HG02981 (cell line): ENCODE data around the gene FAM120A.

ENCODE experiments used
- ATAC-seq: cut with Tn5 transposase; IDR thresholded peaks from one replicate; pipeline ENCODE4 v1.9.1; 2021; ENCODE audit warnings: mild to moderate bottlenecking, moderate library complexity; ENCODE audit not compliant: unreplicated experiment

The FAM120A gene

DNA sequence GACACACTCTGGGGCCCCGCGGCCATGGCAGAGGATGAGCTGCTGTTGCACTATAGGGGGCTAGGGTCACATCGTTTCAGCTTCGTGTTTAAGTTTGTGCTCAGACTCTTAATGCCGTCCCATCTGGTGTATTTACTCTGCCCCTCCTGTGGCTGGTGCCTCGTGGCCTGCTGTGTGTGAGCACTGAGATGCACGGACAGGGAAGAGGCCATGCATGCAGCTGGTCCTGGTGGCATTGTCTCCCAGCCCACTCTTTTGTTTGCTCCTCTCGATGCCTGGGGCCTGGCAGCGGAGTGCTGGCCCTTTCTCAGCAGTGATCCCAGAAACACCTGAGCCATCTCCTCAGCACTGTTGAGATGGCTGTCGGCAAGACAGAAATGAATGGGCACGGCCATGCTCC, 94.9 kb downstream of the FAM120A start:
- ATAC-seq = no peak

DNA sequence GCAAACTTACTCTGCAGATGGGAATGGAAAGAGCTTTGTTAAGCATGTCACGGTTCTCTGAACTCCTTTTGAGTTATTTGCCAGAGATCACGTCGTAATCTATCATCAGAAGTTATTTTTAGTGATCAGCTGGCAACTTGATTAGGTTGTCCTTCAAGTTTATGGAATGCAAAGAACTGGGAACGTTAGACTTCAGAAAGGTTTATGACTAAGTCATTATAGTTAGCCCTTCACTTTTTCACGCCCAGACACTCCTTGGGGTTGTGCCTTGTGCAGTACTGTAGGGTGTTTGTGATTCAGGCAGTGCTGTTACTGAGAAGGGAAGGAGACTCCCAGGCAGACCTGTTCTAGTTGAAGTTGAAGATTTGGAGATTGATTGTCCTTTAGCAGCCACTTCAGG, 98.1 kb downstream of the FAM120A start:
- no peak for ATAC-seq

DNA sequence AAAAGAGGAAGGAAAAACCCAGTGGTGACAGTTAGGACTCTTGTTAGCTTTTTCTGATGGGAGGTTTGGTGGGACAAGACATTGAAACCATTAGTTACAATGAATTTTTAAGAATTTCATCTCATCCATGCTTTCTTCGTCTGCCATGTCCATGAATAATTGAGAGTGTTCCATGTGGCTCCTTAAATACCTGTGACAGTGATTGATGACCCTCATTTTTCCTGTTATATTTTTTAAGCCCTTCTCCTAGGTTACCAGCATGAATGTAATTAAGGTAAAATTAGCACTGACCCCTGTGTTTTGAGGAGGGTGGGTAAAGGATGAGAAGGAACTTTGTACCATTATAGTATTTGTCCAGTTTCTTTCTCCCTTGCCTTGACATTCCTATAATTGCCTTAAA, 101.4 kb downstream of the FAM120A start:
- ATAC-seq = no peak

DNA sequence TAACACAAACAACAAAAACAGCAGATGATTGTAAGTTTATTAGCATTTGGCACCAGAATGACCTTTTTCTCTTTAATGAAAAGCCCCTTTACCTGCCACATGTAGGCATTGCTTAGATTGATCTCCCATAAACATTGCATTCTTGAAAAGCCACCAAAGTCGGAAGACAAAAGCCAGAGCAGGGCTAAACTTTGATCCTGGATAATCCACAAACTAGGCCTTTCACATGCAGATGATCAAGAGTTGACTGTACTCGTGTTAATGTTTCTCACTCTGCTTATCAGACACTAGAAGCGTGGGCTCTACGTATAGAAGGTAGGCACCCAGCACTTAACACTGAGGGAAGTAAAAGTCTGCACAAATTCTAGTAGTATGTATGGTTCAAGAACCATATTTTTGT, 103.9 kb downstream of the FAM120A start:
- no peak for ATAC-seq

DNA sequence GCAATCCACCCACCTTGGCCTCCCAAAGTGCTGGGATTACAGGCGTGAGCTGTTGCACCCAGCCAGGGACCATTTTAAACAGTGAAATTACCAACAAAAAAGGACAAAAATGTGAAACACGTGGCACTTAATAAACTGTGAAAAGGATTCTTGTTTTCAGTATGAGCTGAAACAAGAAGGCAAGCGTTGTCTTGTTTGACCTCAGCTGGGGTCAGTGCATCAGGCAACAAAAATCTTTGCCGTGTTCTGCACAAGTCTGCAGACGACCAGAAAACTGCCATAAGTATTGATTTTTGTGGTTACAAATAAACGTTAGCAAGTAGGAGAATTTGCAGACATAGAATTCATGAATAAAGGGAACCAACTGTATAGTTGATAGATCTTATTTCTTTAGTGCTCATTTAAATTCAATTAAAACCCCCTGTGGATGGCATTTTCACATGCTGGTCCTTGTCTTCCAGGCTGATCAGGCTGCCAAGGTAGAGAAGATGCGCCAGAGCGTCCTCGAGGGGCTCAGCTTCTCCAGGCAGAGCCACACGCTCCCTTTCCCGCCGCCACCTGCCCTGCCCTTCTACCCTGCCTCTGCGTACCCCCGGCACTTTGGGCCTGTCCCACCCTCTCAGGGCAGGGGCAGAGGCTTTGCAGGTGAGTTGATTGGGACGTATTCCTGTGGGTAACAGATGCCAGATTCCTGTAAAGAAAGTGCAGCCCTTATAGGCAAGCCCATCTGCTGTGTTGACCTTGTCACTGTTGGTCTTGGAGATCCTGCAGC, 106.1 kb downstream of the FAM120A start:
- ATAC-seq = no peak

DNA sequence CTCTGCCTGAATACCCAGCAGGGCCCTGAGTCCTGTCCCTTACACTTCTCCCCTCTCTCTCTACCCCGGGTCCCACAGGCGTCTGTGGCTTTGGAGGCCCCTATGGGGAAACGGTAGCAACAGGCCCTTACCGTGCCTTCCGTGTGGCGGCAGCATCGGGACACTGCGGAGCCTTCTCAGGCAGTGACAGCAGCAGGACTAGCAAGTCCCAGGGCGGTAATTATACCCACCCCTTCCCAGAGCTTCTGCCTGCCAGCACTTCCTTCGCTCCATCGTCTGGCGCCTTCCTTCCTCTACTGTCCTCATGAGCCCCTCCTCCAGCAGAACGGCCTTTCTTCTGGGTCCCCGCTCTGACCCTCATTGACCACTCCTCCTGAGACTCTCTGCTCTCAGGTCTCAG, 107.0 kb downstream of the FAM120A start:
- no peak for ATAC-seq

DNA sequence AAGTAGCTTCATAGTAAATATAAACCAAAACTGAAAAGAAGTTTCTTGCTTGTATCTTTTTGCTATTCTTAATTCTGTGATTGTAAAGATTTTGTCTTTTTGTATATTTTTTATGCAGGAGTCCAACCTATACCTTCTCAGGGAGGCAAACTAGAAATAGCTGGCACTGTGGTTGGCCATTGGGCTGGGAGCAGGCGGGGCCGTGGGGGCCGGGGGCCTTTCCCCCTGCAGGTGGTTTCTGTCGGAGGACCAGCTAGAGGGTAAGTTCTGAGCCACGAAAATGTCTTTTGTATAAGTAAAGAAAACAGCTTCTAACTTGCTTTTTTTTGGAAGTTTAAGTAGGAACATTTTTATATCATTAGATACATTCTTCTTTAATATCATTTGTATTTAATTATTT, 109.5 kb downstream of the FAM120A start:
- no peak for ATAC-seq

DNA sequence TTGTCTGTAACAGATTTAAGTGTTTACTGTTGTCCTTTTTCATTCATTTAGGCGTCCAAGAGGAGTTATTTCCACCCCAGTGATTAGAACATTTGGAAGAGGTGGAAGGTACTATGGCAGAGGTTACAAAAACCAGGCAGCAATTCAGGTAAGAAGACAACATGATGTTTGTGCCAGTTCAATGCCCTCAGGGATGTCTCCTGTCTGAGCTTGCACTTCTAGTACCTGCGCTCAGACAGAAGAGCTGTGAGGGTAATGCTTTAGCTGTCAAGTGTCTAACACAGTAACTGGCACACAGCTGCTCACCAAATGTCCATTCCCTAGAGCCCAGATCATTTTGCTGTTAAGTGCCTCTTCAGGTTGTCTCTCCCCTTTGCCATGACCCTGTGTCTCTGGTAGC, 110.7 kb downstream of the FAM120A start:
- no peak for ATAC-seq

DNA sequence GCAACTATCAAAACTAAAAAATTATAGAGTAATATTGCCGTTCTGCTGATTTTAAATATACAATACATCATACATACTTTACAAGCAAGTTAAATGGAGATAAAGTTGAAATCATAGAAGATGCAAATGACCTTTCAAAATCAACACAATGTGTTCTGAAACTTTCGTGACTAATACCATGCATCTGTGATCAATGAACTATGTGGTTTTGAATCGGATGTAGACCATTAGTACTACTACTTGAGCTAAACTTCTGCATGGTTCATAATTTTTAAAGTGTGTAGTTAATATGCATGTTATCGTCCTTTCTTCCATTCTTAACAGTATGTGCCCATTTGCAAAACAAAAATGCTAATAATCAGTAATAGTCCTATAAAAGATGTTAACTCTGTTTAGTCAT, 113.6 kb downstream of the FAM120A start:
- no peak for ATAC-seq

DNA sequence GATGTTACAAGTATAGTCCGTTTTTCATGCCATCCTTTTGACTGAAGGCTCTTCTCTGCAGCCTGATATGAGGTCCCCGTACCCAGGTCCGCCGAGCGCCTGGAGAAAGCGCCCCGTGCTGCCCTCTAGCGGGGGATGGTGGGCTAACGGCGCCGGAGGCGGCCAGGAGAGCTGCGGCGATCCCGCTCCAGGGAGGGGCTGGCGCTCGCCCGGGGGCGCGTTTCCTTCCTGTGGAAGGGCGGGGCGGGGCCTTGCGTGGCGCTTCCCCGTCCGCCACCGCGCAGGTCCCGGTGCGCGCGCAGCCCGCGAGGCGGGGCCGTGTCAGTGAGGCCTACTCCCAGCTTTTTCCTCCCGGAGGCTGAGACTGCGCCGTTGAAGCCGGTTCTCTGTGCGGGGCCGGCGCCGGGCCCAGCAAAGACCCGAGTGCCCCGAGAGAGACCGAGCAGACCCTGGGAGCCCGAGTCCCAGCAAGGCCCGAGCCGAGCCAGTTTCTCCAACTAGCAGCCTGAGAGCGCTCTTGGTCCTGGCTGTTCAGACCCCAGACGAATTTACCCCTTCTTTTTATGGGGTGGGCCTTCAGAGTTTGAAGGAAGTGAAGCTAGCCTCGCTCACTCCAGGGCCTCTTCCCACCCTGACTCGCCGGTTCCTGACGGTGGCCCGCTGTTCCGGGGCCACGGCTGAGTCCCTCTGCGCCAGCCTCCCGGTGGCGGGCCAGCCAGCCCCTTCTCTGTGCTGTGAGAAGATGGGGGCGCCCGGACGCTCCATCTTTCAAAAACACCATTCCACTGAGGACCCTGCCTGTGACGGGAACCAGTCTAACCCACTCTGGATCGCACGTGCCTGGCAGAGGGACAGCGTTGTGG, 115.2 kb downstream of the FAM120A start:
- peak; percentile 89 for ATAC-seq

DNA sequence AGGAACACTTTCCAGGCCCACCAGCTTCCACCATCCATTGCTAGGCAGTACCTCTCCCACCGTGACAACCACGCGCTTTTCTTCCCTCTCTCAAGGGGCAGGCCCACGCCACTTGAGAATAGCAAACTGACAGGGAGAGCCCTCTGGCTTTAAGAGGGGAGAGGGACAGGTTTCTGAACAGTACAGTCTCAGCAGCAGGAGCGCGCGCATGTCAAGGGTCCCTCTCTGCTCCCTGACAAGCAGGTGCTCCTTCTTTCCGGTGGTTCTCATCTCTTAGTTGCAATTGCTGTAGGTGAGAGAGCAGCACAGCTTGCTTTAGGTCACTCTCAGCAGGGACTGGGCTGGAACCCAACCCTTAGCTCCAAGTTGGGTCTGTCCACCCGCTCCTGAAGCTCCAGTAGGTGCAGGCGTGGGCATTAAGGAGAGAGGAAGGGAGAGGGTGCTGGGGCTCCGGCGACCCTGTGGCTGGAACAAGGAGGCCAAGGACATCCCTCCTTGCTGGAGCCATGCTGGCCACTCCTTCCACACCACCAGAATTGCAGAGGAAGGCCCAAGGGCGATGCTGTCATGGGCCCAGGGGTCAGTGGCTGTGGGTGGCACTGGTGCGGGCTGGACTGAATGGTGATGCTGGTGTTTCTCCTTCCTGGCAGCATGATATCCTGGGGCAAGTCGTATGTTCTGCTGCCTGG, 115.9 kb downstream of the FAM120A start:
- no peak for ATAC-seq

DNA sequence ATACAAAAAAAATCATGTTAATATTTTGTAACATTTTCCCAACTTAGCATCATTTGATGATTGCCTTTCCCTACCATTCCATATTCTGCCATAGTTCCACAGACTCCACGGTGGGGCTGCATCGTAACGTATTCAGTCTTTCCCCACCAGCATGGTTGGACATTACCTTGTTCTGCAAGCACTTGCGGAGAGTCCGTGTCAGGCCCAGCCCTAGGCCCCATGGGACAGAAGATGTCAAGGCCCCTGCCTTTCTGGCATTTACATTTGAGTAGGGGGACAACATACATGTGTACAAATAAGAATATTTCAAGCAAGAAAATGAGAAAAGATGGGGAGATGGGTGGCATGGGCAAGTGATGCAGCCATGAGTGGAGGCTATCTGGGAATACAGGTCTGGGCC, 116.7 kb downstream of the FAM120A start:
- no peak for ATAC-seq

DNA sequence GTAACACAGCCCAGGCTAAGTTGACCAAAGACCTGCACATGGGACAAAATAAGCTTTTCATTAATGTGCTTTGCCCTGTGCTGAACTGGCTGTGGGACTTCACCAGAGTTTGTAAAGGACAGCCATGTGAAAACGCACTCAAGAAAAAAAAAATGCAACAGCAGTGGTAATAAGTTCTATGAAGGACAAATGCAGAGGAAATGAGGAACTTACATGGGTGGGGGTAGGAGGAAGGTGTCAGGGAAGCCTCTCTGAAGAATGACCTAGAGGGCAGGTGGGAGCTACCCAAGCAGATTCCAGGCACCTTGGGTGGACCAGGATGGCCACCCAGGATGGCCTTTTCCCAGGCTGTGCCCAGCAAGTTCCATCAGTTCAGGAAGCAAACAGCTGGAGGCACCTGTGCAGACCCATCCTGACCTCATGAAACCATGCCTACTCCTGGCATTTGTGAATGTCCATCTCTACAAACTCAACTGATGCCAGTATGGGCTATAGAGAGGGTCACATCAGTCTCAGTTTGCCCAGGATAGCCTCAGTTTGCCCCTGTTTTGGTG, 118.2 kb downstream of the FAM120A start:
- ATAC-seq = no peak

DNA sequence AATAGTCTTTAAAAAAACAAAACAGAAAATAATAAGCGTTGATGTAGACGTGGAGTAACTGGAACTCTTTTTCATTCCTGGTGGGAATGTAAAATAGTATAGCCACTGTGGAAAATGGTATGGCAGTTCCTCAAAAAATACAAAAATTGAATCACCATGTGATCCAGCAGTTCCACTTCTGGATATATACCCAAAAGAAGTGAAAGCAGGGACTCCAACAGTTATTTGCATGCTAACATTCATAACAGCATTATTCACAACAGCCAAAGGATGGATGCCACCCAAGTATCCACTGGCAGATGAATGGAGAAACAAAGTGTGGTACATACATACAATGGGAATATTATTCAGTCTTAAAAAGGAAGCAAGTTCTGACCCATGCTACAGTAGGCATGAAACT, 120.7 kb downstream of the FAM120A start:
- ATAC-seq = no peak

DNA sequence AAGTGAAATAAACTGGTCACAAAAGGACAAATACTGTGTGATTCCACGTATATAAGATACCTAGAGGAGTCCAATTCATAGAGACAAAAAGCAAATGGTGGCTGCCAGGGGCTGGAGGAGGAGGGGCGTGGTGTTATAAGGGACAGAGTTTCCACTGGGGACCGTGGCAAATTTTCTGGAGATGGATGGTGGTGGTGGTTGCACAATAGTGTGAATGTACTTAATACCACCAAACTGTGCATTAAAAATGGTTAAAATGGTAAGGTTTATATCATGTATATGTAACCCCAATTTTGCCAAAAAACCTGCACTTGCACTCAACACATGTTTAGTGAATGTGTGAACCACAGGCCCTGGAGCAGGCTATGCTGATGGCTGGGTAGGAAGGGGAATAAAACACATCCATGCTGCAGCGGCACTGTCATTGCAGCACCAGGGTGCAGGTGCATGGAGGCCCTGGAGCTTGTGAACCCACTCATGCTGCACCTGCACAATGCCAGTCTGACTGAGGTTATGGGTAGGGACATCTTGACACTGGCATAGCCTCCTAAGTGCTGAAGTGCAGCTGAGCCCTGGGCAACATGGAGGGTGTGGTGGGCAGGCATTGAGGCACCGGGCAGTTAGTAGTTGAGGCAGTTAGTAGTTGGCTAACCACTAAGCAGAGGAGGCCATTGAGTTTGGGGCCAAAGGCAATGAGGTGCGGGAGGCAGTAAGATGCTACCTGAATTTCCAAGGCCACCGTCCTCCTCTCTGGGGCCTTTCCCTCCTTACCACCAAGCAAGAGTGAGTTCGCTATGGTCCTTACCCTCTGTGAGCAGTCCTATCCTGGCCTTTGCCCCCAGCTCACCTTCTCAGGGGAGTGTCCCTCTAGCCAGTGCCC, 121.4 kb downstream of the FAM120A start:
- no peak for ATAC-seq

DNA sequence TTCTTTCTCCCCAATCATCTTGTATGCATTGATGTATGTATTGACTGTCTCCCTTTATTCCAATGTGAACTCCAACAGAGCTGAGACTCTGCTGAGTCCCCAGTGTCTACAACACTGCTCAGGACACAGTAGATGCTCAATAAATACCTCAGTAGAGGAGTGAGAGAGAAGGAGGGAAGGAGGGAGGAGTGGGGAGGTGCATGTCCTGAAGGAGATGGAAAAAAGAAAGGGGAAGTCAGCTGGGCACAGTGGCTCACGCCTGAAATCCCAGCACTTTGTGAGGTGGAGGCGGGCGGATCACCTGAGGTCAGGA, 122.0 kb downstream of the FAM120A start:
- no peak for ATAC-seq

DNA sequence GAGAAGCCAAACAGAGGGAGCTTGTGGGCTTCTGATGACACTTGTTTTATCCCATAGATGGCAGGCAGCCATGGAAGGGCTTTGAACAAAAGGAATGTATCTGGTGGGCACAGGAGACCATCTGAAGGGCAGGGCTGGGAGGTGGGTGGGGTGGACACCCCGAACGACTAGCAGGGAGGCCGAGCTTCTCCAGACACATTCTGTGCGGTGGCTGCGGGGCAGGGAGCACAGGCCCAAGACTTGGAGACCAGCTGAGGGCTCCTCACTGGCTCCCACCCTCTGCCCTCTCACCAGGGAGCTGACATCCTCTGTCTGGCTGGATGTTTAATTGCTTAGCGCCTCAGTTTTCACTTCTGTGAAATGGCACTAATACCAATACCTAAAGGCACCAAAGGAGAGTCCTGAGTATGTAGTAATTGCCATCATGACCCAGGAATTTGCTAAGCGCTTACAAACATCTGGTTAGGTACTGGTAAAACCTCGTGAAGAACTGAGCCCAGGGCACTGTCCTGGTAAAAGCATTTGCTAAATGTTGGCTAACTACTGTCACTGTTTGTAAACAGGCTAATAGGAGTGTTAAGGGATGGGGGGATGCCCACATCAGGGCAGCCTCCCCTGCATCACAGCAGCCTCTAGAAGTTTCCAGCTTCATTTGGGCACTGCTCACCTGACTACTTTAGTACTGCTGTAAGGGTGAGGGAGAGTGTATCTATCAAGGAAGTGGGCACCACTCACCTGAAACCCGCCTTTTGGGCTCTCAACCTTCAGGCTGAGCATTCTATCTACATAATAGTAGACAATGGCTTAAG, 122.8 kb downstream of the FAM120A start:
- ATAC-seq = no peak

DNA sequence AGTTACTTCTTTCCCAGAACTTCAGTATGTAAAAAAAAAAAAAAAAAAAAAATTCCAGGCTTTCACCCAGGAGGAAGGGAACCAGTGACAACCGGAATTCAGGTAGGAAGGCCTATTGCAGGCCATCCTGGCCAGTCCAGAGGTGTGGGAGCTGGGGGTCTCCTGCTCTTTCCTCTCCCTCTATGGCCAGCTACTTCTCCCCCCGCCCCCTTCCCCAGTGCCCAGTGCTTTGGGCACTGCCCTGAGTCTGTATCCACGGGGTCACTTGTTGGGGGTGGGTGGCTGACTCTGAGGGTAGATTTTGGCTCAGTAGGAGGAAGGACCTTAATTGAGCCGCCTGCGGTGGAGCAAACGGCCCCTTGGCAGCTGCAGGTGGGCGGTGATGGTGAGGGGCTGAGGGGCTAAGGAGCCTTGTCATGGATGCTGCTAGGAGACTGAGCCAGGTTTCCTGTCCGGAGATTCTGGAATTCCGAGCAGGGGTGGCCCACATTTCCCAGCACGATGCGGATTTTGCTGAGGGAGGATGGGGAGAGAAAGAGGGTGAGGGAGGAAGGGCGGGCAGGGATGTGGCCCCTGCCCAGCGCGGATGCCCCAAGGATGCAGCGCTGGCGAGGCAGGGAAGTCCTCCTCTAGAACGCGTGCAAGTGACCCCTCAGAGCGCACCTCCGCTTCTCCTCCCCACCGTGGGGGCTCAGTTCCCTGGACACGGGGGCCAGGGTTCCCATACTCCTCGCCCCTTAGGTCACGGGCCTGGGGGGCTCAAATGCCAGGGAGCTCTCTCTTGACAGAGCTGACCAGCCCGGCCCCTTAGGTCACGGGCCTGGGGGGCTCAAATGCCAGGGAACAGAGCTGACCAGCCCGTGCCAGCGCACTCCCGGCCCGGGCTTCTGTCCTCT, 123.7 kb downstream of the FAM120A start:
- ATAC-seq = no peak

DNA sequence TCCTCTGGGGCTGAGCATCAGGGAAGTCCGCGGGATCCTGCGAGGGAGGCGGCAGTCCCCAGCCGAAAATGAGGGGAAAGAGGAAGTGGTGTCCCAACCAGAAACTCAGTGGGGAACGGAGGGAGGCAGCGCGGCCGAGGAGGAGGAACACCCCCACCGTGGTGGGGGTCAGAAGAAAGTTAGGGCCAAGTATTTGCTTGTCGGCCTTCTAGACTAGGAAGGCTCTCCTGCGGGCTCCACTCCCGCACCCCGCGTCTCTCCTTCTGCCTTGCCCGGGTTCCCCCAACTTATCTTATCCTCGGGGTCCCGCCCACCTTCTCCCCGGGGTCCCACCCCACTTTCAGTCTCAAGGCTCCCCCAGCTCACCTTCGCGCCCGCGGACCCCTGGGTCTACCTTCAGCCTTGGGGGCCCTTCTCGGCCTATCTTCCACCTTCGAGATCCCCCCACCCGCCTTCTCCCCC, 124.3 kb downstream of the FAM120A start:
- no peak for ATAC-seq
